HL-60 (cell line): ENCODE data around the gene NIPA2.

Experiments used
- CTCF ChIP-seq: IDR thresholded peaks from one replicate; pipeline ENCODE4 v1.5.1; 2011; ENCODE audit warnings: low read length, control low read depth, inconsistent platforms; ENCODE audit not compliant: insufficient read depth
- REST ChIP-seq: IDR thresholded peaks from 2 replicates; pipeline ENCODE4 v1.6.1; 2012; ENCODE audit warnings: low read depth; ENCODE audit not compliant: insufficient replicate concordance
- SPI1 ChIP-seq: IDR thresholded peaks from 2 replicates; pipeline ENCODE4 v1.6.1; 2012; ENCODE audit warnings: low read depth, mild to moderate bottlenecking, borderline replicate concordance

- no peak for TF ChIP-seq CTCF
- TF ChIP-seq SPI1, result no peak
- TF ChIP-seq REST, result no peak
Observed at GRCh38 chr15:22810853-22811338, 27.6 kb upstream of the NIPA2 start.
